Left hindlimb (tissue), 1 donor: ENCODE data around the gene ARFIP1.
"Not testable (repeated sequence)": the region's sequence is repeated elsewhere in the genome, so short reads cannot be mapped to it uniquely, and the experiment has no call there.

Experiments used
- DNase-seq: peaks from one replicate; pipeline ENCODE4 v3.0.0-alpha.2; 2018

Gene ARFIP1

DNA sequence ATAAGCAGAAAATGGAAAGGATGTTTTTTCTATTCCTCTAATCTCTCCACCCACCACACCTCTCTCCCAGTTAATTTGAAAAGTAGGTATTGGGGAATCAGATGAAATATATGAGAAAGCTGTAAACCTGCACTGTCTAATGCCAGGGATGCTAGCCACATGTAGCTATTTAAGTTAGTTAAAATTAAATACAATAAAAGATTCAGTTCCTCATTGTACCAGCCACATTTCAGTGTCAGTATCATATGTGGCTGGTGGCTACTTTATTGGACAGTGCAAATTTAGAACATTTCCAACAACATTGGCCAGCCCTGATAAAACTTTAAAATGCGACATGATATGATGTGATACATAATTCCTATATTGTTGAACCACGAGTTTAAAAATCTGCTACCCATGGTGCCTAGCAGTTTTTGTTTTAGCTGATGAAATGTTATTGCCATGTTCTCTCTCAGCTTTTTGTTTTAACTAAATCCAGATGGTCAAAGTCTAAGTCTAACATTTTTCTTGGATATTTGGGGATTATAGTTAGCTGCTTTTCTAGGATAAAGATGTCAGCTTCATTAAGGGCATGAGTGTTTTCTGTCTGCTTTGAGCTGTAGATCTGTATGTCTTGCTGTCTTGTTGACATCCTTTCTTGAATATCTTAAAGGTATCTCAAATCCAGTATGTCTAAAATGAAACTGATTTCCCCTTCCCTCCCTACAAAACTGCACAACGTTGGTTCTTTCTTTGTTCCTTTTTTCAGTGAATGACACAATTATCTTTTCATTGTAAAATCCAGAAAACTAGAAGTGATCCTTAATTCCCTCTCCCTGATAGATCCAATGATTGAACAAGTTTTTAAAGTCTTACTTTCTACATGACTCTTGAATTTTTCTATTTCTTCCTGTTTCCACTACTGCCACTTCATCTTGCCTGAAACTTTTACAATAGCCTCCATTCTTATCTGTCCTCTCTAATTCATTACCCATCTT, 6.2 kb downstream of the ARFIP1 start:
- no peak for DNase-seq

GRCh38 chr4:152786627-152787026, 6.9 kb downstream of the ARFIP1 start:
- DNase-seq, result no peak

DNA sequence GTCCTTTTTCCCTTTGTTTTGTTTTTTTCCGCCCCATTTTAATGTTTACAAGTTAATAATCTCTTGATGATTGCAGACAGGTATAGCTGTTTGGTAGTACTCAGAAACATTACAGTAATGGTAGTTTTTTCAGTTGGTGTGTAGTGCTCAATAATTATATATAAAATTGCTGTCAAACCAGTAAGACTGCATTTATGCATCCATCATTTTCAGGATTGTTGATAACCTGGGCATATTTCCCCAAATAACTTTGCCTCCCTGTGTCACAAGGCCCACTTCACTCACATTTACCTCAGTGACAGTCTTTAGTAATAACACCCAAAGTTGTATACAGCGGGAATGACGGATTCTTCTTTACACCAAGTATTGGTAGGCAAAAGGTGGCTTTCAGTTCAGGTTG, 16.1 kb downstream of the ARFIP1 start:
- no peak for DNase-seq

DNA sequence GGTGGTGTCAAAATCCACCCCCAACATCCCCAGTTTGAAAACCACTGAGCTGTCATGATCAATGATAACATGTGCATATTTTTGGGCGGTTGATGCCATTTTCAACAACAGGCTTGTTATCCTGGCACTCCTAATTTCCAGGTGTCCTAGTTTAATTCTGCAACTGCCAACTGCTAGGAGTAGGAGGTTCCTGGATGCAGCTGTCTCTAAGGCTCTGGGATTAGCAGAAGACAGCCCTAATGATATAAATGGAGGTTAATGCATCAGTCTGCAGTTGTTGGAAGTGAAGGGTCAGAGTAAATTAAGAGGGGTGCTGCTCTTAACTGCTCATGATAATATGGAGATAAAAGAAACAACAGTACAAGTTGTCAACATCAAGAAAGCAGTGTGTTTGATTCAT, 23.8 kb downstream of the ARFIP1 start:
- DNase-seq, result no peak

- DNase-seq, result no peak
Measured at GRCh38 chr4:152805071-152805650, 25.4 kb downstream of the ARFIP1 start.

GRCh38 chr4:152805818-152806217, 26.1 kb downstream of the ARFIP1 start:
- DNase-seq, result no peak

DNA sequence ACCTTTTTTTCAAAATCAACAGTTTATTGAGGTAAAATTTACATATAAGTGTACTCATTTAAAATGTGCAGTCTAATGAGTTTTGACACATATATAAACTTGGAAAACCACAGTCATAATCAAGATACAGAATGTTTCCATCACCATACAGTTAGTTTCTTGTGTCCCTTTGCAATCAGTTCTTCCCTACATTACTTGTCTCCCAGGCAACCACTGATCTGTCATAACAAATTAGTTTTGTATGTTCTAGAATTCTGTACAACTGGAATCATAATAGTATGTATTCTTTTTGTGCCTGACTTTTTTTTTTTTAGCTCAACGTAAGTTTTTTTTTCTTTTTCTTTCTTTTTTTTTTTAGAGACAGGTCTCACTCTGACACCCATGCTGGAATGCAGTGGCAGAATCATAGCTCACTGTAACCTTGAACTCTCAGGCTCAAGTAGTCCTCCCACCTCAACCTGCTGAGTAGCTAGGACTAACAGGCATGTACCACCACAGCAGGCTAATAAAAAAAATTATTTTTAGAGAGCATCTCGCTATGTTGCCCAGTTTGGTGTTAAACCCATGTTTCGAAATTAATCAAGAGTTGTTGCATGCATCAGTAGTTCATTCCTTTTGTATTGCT, 26.9 kb downstream of the ARFIP1 start:
- no peak for DNase-seq

- DNase-seq, result no peak
Measured at GRCh38 chr4:152807294-152807829, 27.6 kb downstream of the ARFIP1 start.

- DNase-seq, result no peak
Measured at GRCh38 chr4:152808670-152809069, 28.9 kb downstream of the ARFIP1 start.

DNA sequence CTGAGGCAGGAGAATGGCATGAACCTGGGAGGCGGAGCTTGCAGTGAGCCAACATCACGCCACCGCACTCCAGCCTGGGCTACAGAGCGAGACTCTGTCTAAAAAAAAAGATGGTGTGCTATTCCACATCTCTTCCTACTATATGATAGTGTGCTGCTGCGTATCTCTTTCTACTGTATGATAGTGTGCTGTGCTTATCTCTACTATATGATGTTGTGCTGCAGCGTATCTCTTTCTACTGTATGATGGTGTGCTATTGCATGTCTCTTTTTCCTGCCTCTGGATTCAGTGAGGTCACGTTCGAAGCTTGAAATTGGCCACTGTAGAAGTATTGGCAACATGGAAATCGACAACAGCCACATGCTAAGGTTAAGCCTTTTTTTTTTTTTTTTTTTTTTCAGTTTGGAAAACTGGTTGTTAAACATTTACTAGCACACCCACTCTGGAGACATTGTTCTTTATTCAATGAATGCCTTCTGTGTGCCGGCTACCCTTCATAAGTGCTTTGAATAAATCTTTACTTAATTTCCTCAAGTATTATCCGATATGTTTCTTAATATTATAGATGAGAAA, 31.0 kb downstream of the ARFIP1 start:
- DNase-seq, result no peak

GRCh38 chr4:152815078-152815477, 35.3 kb downstream of the ARFIP1 start:
- DNase-seq, result no peak

GRCh38 chr4:152817331-152817730, 37.6 kb downstream of the ARFIP1 start:
- DNase-seq, result no peak

DNA sequence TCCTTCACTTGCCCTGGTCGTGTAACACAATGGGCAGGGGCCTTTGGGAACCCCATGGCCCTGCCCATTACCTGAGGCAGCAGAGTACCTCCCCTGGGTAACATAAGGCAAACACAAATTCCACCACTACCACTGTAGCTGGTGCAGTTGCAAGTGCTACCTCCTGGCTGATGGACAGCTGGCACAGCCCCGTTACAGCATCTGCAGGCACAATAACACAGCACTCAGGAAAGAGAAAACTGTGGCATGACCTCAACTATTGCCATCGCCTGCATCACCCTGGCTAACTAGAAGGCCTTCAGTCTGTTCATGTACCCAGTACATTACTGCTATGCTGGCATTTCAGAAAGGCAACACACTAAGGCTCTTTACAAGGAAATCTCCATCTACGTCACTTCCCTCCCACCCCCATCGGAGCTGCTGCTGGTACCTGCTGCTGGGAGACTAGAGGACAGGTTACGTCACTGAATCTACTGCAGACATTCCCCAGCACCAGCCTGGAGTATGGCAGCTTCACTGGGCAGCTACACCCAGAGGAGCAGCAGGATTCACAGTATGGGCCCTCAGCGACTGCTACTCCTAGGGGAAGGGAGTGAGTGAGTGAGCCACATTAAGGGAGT, 39.4 kb downstream of the ARFIP1 start:
- DNase-seq, result no peak

DNA sequence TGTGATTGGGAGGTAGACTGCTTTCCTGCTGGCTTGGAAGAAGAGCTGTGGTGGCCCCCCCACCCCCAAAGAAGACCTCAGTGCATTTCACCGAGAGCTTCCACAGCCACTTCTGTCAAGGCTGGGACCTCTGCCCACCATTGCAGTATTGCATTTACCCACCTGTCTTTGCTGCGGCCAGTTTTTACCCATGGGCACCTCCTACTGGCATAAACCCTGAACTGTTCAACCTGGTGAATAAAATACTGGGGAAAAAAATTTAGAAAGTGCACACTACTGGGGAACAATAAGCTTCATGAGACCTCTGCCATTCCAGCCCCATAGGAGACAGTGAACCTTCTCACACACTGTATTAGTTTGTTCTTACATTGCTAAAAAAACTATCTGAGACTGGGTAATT, 40.3 kb downstream of the ARFIP1 start:
- no peak for DNase-seq

- no peak for DNase-seq
Measured at GRCh38 chr4:152822323-152822722, 42.6 kb downstream of the ARFIP1 start.

- no peak for DNase-seq
Measured at GRCh38 chr4:152824561-152824960, 44.8 kb downstream of the ARFIP1 start.

DNA sequence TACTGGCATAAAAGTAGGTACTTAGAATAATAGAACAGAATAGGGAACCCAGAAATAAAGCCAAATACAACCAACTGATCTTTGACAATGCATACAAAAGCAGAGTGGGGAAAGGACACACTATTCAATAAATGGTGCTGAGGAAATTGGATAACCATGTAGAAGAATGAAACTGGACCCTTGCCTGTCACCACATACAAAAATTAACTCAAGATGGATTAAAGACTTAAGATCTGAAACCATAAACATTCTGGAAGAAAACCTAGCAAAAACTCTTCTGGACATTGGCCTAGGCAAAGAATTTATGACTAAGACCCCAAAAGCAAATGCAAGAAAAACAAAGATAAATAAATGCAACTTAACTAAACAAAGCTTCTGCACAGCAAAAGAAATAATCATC, 45.6 kb downstream of the ARFIP1 start:
- no peak for DNase-seq

DNA sequence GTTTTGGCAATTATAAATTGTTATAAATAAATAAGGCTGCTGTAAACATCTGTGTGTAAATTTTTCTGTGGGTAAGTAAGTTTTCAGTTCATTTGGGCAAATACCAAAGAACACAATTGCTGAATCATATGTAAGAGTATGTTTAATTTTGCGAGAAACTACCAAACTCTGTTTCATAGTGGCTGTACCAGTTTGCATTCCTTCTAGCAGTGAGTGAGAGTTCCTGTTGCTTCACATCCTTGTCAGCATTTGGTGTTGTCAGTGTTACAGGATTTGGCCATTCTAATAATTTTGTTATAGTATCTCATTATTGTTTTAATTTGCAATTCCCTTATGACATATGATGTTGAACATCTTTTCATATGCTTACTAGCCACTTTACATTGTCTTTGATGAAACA, 48.4 kb downstream of the ARFIP1 start:
- DNase-seq, result no peak

DNA sequence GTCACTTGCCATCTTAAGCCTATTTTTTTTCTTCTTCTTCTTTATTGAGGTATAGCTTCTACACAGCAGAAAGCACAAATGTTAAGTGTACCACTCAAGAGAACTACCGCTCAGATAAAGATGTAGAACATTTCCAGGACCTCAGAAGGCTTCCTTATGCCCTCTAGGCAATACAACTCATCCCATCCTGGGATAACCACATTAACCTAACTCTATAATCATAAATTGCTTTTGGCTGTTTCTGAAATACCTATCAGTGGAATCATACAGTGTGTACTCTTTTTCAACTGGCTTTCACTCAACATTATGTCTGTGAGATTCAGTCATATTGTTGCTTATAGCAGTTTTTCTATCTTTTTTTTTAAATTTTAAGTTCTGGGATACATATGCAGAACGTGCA, 51.7 kb downstream of the ARFIP1 start:
- DNase-seq, result no peak

GRCh38 chr4:152836936-152837335, 57.2 kb downstream of the ARFIP1 start:
- no peak for DNase-seq

DNA sequence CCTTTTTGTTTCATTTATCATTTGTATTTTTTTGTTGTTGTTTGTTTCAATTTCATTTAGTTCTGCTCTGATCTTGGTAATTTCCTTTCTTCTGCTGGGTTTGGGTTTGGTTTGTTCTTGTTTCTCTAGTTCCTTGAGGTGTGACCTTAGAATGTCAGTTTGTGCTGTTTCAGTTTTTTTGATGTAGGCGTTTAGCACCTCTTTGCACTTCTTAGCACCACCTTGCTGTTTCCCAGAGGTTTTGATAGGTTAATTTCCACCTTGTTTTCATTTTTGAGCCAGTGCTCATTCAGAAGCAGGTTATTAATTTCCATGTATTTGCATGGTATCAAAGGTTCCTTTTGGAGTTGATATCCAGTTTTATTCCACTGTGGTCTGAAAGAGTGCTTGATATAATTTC, 60.0 kb downstream of the ARFIP1 start:
- not testable (repeated sequence) for DNase-seq

GRCh38 chr4:152843481-152844090, 63.8 kb downstream of the ARFIP1 start:
- DNase-seq, result no peak
